ENCODE data around the gene PTPRD. TPM values are rescaled to one million over a fixed set of nuclear protein-coding genes. Genes with fewer than 3 reads are reported as not detected.

PTPRD gene
- total RNA-seq, 1 experiment from 2014 or later = 1.8 TPM

- no peaks in the 10 kb centered on the region for H3K27me3 Mint-ChIP-seq (ENCODE audit: unreplicated experiment)
- TF ChIP-seq CTCF (IDR thresholded peaks at IDR 0.05; ENCODE audit: unreplicated experiment) = no peak
- H3K36me3 Mint-ChIP-seq (ENCODE audit: insufficient read depth, unreplicated experiment) = no peaks in the 10 kb centered on the region
- no peaks in the 10 kb centered on the region for H3K9me3 Mint-ChIP-seq (ENCODE audit: low read depth, unreplicated experiment)
- no peak for DNase-seq
- no TSS peak for BruUV-seq (replicated peaks)
- CTCF ChIA-PET = no interaction called here
- H3K27ac Mint-ChIP-seq (ENCODE audit: unreplicated experiment) = no peak overlapping the region
- H3K4me1 Mint-ChIP-seq (ENCODE audit: low read depth, unreplicated experiment) = no peaks in the 10 kb centered on the region
- no peak overlapping the region for H3K4me3 Mint-ChIP-seq (ENCODE audit: low read depth, unreplicated experiment)
- intact Hi-C loops (cut with micrococcal nuclease; ENCODE audit: unreplicated experiment) = no loop called here
Observed at GRCh38 chr9:8627976-8628679, 1984.7 kb downstream of the PTPRD start.

DNA sequence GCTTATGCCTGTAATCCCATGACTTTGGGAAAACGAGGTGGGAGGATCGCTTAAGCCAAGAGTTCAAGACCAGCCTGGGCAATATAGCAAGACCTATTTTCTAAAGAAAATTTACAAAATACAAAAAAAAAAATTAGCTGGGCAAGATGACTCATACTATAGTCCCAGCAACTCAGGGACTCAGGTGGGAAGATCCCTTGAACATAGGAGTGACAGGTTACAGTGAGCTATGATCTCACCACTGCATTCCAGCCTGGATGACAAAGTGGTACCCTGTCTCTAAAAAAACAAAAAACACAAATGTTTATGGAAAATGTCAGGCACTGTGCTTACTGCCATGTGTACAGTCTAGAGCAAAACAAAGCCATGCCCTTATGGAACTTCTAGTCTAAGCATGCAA is 1989.9 kb downstream of the PTPRD start:
- no peak overlapping the region for H3K4me3 Mint-ChIP-seq (ENCODE audit: low read depth, unreplicated experiment)
- no peaks in the 10 kb centered on the region for H3K9me3 Mint-ChIP-seq (ENCODE audit: low read depth, unreplicated experiment)
- no peak for DNase-seq
- H3K36me3 Mint-ChIP-seq (ENCODE audit: insufficient read depth, unreplicated experiment) = no peaks in the 10 kb centered on the region
- no peak overlapping the region for H3K27ac Mint-ChIP-seq (ENCODE audit: unreplicated experiment)
- H3K4me1 Mint-ChIP-seq (ENCODE audit: low read depth, unreplicated experiment) = no peaks in the 10 kb centered on the region
- no peak for TF ChIP-seq CTCF (IDR thresholded peaks at IDR 0.05; ENCODE audit: unreplicated experiment)
- CTCF ChIA-PET = no interaction called here
- BruUV-seq (replicated peaks) = no TSS peak
- intact Hi-C loops (cut with micrococcal nuclease; ENCODE audit: unreplicated experiment) = no loop called here
- H3K27me3 Mint-ChIP-seq (ENCODE audit: unreplicated experiment) = no peaks in the 10 kb centered on the region

DNA sequence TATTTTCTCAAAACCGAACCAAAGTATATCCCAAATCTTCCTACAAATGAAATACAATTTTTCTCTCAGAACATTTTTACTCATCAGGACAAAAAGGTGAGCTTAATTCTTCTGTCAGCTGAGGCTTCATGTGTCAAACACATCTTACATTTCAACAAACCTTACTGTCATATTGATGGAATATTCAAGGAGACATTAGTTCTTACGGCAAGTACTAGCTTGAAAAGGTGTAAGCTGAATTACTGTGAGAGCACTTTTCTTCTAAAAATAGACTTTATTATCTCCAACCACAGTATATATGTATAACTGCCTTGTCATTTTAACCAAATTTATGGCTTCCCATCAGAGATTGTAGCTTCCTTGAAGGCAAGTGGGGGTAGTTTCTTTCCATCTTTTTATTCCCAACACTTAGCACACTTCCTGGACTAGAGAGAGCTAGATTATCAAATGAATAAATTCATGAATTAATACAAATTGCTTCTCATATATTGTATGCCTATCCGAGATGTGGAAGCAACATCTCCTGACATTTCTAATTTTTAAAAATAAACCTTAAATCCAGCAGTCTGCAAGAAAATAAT is 1990.5 kb downstream of the PTPRD start:
- no peaks in the 10 kb centered on the region for H3K27me3 Mint-ChIP-seq (ENCODE audit: unreplicated experiment)
- H3K4me1 Mint-ChIP-seq (ENCODE audit: low read depth, unreplicated experiment) = no peaks in the 10 kb centered on the region
- intact Hi-C loops (cut with micrococcal nuclease; ENCODE audit: unreplicated experiment) = no loop called here
- no peaks in the 10 kb centered on the region for H3K9me3 Mint-ChIP-seq (ENCODE audit: low read depth, unreplicated experiment)
- TF ChIP-seq CTCF (IDR thresholded peaks at IDR 0.05; ENCODE audit: unreplicated experiment) = no peak
- no peaks in the 10 kb centered on the region for H3K36me3 Mint-ChIP-seq (ENCODE audit: insufficient read depth, unreplicated experiment)
- H3K4me3 Mint-ChIP-seq (ENCODE audit: low read depth, unreplicated experiment) = no peak overlapping the region
- CTCF ChIA-PET = no interaction called here
- H3K27ac Mint-ChIP-seq (ENCODE audit: unreplicated experiment) = no peak overlapping the region
- DNase-seq = no peak
- no TSS peak for BruUV-seq (replicated peaks)

DNA sequence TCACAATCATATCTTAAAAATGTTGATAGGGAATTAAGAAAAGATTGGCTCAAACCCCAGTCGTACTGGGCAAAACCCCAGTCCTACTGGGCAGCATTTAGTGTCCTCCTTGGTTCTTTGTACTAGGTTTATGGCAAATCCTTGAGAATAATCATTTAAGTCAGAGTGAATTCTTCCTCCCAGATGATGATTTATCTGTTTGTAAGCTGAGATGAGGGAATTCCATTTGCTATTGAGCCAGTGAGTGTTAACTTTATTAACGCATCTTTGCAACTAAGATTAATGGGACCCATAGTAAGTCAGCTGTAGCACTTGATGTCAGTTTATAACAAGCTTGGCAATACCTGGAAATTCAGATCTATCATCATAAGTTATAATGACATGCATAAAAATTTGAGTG is 1991.4 kb downstream of the PTPRD start:
- no peak for TF ChIP-seq CTCF (IDR thresholded peaks at IDR 0.05; ENCODE audit: unreplicated experiment)
- no peak overlapping the region for H3K4me3 Mint-ChIP-seq (ENCODE audit: low read depth, unreplicated experiment)

More for the DNA sequence above, 1991.4 kb downstream of the PTPRD start:
- no peak for DNase-seq
- CTCF ChIA-PET = no interaction called here
- Mint-ChIP-seq H3K36me3 (ENCODE audit: insufficient read depth, unreplicated experiment) (no peaks in the 10 kb centered on the region), H3K9me3 (ENCODE audit: low read depth, unreplicated experiment) (no peaks in the 10 kb centered on the region), H3K4me1 (ENCODE audit: low read depth, unreplicated experiment) (no peaks in the 10 kb centered on the region), H3K27ac (ENCODE audit: unreplicated experiment) (no peak overlapping the region), H3K27me3 (ENCODE audit: unreplicated experiment) (no peaks in the 10 kb centered on the region)
- intact Hi-C loops (cut with micrococcal nuclease; ENCODE audit: unreplicated experiment) = no loop called here
- BruUV-seq (replicated peaks) = no TSS peak

Measured in Calu3 (cell line).